ENCODE data around the gene TARP.
"Not testable (repeated sequence)": the region's sequence is repeated elsewhere in the genome, so short reads cannot be mapped to it uniquely, and the experiment has no call there.

The TARP gene

DNA sequence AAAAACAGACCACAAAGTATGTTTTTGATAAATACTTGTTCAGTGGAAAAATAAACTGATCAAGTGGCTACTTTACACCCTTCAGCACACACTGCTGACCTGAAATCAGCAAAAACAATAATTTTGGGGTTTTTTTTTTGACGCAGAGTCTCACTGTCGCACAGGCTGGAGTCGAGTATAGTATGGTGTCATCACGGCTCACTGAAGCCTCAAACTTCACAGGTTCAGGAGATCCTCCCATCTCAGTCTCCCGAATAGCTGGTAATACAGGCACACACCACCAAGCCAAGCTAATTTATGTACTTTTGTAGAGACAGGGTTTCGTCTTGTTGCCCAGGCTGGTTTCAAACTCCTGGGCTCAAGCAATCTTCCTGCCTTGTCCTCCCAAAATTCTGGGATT lies 30.6 kb downstream of the TARP start:
- Histone ChIP-seq H3K9me2 (replicated peaks; ENCODE audit: insufficient read depth) (no peaks in the 10 kb centered on the region), H3K27ac (no peak overlapping the region), H3K4me3 (no peak overlapping the region), H4K20me1 (ENCODE audit: insufficient read depth, poor library complexity, severe bottlenecking) (no peaks in the 10 kb centered on the region), H3K36me3 (replicated peaks; ENCODE audit: insufficient read depth, low read depth) (no peaks in the 10 kb centered on the region), H3K79me2 (no peaks in the 10 kb centered on the region), H3K4me1 (ENCODE audit: insufficient read depth) (no peaks in the 10 kb centered on the region), H2AFZ (no peak overlapping the region), H3K9me3 (ENCODE audit: low read depth) (no peaks in the 10 kb centered on the region), H3K4me2 (no peak overlapping the region), H3K27me3 (no peaks in the 10 kb centered on the region)
- 90% methylated on average over 6 of the region's 6 CpGs for WGBS (ENCODE audit: low lambda C conversion rate, missing lambda C conversion rate)
- no peak for DNase-seq (ENCODE audit: low spot score)
- TF ChIP-seq, protein P1, sequence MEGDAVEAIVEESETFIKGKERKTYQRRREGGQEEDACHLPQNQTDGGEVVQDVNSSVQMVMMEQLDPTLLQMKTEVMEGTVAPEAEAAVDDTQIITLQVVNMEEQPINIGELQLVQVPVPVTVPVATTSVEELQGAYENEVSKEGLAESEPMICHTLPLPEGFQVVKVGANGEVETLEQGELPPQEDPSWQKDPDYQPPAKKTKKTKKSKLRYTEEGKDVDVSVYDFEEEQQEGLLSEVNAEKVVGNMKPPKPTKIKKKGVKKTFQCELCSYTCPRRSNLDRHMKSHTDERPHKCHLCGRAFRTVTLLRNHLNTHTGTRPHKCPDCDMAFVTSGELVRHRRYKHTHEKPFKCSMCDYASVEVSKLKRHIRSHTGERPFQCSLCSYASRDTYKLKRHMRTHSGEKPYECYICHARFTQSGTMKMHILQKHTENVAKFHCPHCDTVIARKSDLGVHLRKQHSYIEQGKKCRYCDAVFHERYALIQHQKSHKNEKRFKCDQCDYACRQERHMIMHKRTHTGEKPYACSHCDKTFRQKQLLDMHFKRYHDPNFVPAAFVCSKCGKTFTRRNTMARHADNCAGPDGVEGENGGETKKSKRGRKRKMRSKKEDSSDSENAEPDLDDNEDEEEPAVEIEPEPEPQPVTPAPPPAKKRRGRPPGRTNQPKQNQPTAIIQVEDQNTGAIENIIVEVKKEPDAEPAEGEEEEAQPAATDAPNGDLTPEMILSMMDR (IDR thresholded peaks at IDR 0.05; ENCODE audit: poor library complexity), result no peak
- TF ChIP-seq EZH2phosphoT487 (IDR thresholded peaks at IDR 0.05; ENCODE audit: low read depth, severe bottlenecking, unreplicated experiment), result no peak
- TF ChIP-seq EZH2 (IDR thresholded peaks at IDR 0.05; ENCODE audit: borderline replicate concordance), result no peak

DNA sequence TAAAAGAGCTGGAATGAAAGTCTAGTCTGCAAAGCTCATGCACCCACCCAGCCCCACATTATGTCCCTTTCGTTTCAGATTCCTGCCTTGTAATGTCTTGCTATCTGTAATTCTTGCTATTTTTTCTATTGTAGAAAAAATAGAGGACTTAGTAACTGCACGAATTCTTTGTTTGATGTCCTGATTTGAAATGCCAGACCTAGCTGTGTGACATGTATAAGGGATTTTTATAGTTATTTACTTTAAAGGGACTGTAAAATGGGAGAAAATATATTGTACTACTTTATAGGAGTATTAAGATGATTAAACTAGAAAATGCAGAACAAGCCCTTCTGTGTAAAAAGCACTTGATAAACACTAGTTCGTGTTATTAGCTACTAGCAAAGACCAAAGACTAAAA lies 32.4 kb downstream of the TARP start:
- no peaks in the 10 kb centered on the region for H3K9me3 ChIP-seq (ENCODE audit: low read depth)
- no peaks in the 10 kb centered on the region for H3K27me3 ChIP-seq
- 62% methylated on average over 3 of the region's 3 CpGs for WGBS (ENCODE audit: low lambda C conversion rate, missing lambda C conversion rate)
- TF ChIP-seq EZH2 (IDR thresholded peaks at IDR 0.05; ENCODE audit: borderline replicate concordance), result no peak
- no peak for TF ChIP-seq EZH2phosphoT487 (IDR thresholded peaks at IDR 0.05; ENCODE audit: low read depth, severe bottlenecking, unreplicated experiment)
- TF ChIP-seq, protein P1 (IDR thresholded peaks at IDR 0.05; ENCODE audit: poor library complexity), result no peak
- H3K4me3 ChIP-seq, result no peak overlapping the region
- no peaks in the 10 kb centered on the region for H3K79me2 ChIP-seq
- H4K20me1 ChIP-seq (ENCODE audit: insufficient read depth, poor library complexity, severe bottlenecking), result no peaks in the 10 kb centered on the region
- H3K4me1 ChIP-seq (ENCODE audit: insufficient read depth), result no peaks in the 10 kb centered on the region
- no peak overlapping the region for H3K27ac ChIP-seq
- H3K36me3 ChIP-seq (replicated peaks; ENCODE audit: insufficient read depth, low read depth), result no peaks in the 10 kb centered on the region
- H2AFZ ChIP-seq, result no peak overlapping the region
- H3K4me2 ChIP-seq, result no peak overlapping the region
- H3K9me2 ChIP-seq (replicated peaks; ENCODE audit: insufficient read depth), result no peaks in the 10 kb centered on the region
- DNase-seq (ENCODE audit: low spot score), result no peak

DNA sequence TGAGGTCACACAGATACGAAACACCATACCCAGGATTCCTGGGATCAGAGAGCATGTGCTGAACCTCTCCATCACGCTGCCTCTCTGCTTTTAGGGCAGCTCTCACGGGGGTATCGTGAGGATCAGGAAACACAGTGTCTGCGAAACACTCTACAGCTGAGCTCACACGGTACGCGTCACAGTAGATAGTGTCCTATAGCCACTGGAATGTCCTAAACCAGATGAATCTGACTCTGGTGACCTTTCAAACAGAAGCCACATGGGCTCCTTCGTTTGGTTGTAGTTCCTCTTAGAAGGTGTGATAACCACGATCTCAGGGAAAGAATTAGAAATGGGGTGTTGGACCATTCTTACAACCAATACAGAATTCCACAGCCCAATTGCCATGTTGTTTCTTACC lies 34.3 kb downstream of the TARP start:
- H2AFZ ChIP-seq; H3K4me1 ChIP-seq (ENCODE audit: insufficient read depth); H3K36me3 ChIP-seq (replicated peaks; ENCODE audit: insufficient read depth, low read depth); H3K4me2 ChIP-seq; H3K9me3 ChIP-seq (ENCODE audit: low read depth); H3K27me3 ChIP-seq; H3K4me3 ChIP-seq; H3K9me2 ChIP-seq (replicated peaks; ENCODE audit: insufficient read depth); DNase-seq (ENCODE audit: low spot score); H3K79me2 ChIP-seq; H3K27ac ChIP-seq; H4K20me1 ChIP-seq (ENCODE audit: insufficient read depth, poor library complexity, severe bottlenecking): not testable (repeated sequence)
- 92% methylated on average over 10 of the region's 10 CpGs for WGBS (ENCODE audit: low lambda C conversion rate, missing lambda C conversion rate)

DNA sequence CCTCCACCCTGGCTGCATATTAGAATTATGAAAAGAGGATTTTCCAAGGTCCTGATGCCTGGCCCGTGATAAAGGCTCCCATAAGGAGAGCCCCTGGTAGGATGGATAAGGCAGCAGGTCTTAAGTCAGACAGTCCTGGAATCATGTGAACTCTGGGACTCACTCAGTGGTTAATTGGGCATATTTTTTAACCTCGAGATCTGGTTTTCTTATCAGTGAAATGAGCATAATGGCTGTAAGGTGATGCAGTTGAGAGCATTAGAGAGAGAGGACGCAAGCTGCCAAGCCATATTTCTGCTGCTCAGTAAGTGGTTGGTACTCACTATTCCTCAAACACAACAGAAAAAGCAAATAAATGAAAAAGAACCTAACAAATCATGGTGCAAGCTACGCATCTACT lies 37.8 kb downstream of the TARP start:
- Histone ChIP-seq H3K9me3 (ENCODE audit: low read depth) (no peaks in the 10 kb centered on the region), H2AFZ (no peak overlapping the region), H3K4me3 (no peak overlapping the region), H3K27ac (no peak overlapping the region), H3K79me2 (no peaks in the 10 kb centered on the region), H3K4me2 (no peak overlapping the region), H3K9me2 (replicated peaks; ENCODE audit: insufficient read depth) (no peaks in the 10 kb centered on the region), H3K27me3 (no peaks in the 10 kb centered on the region), H4K20me1 (ENCODE audit: insufficient read depth, poor library complexity, severe bottlenecking) (no peaks in the 10 kb centered on the region), H3K4me1 (ENCODE audit: insufficient read depth) (no peaks in the 10 kb centered on the region), H3K36me3 (replicated peaks; ENCODE audit: insufficient read depth, low read depth) (no peaks in the 10 kb centered on the region)
- WGBS (ENCODE audit: low lambda C conversion rate, missing lambda C conversion rate), result 71% methylated on average over 4 of the region's 4 CpGs
- TF ChIP-seq EZH2phosphoT487 (IDR thresholded peaks at IDR 0.05; ENCODE audit: low read depth, severe bottlenecking, unreplicated experiment), result no peak
- no peak for TF ChIP-seq EZH2 (IDR thresholded peaks at IDR 0.05; ENCODE audit: borderline replicate concordance)
- TF ChIP-seq, protein P1 (IDR thresholded peaks at IDR 0.05; ENCODE audit: poor library complexity), result no peak
- no peak for DNase-seq (ENCODE audit: low spot score)

DNA sequence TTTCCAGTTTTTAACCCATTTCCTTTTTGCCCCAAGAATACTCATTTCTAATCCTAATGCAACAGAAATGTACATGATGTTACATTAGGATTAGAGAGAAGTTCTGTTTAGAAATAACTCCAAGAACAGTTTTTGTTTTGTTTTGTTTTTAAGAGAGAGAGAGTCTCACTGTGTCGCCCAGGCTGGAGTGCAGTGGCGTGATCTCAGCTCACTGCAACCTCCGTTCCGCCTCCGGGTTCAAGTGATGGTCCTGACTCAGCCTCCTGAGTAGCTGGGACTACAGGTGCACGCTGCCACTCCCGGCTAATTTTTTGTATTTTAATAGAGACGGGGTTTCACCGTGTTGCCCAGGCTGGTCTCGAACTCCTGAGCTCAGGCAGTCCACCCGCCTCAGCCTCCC lies 38.7 kb downstream of the TARP start:
- H3K4me1 ChIP-seq (ENCODE audit: insufficient read depth); H4K20me1 ChIP-seq (ENCODE audit: insufficient read depth, poor library complexity, severe bottlenecking); H3K36me3 ChIP-seq (replicated peaks; ENCODE audit: insufficient read depth, low read depth); H3K9me3 ChIP-seq (ENCODE audit: low read depth); DNase-seq (ENCODE audit: low spot score); H3K4me2 ChIP-seq; H3K27me3 ChIP-seq; H3K4me3 ChIP-seq; H3K27ac ChIP-seq; H2AFZ ChIP-seq; H3K9me2 ChIP-seq (replicated peaks; ENCODE audit: insufficient read depth); H3K79me2 ChIP-seq: not testable (repeated sequence)
- WGBS (ENCODE audit: low lambda C conversion rate, missing lambda C conversion rate), result 97% methylated on average over 11 of the region's 11 CpGs

Measured in hepatocyte (in vitro differentiated cells).